GM19397 (cell line): Measurements from ENCODE around the gene EEF2KMT.
"Not testable (repeated sequence)": the region's sequence is repeated elsewhere in the genome, so short reads cannot be mapped to it uniquely, and the experiment has no call there.

ENCODE experiments used
- ATAC-seq: cut with Tn5 transposase; IDR thresholded peaks from one replicate; pipeline ENCODE4 v1.9.1; 2021; ENCODE audit warnings: mild to moderate bottlenecking, moderate library complexity; ENCODE audit not compliant: unreplicated experiment

Gene EEF2KMT

GRCh38 chr16:5071681-5072333 lies 25.8 kb downstream of the EEF2KMT start, which contains the start of gene ALG1:
TSS of gene ALG1 (plus strand) at chr16:5071843. CDS start at chr16:5071850, 7 bp downstream.
- peak; percentile 91 for ATAC-seq

- no peak for ATAC-seq
Observed at GRCh38 chr16:5071341-5071680, 26.3 kb downstream of the EEF2KMT start.

GRCh38 chr16:5070431-5071186 lies 27.0 kb downstream of the EEF2KMT start:
- no peak for ATAC-seq

GRCh38 chr16:5069854-5070253 lies 27.7 kb downstream of the EEF2KMT start:
- ATAC-seq, result no peak

GRCh38 chr16:5069048-5069447 lies 28.5 kb downstream of the EEF2KMT start:
- ATAC-seq, result no peak

GRCh38 chr16:5066511-5066910 lies 31.1 kb downstream of the EEF2KMT start:
- no peak for ATAC-seq

- ATAC-seq, result no peak
Observed at GRCh38 chr16:5065813-5066212, 31.8 kb downstream of the EEF2KMT start, which contains the start of gene C16orf89. TSS of gene C16orf89 (minus strand) at chr16:5065956. CDS start at chr16:5065908, 48 bp downstream.

GRCh38 chr16:5065326-5065725 lies 32.3 kb downstream of the EEF2KMT start:
- no peak for ATAC-seq

GRCh38 chr16:5064915-5065314 lies 32.7 kb downstream of the EEF2KMT start:
- no peak for ATAC-seq

GRCh38 chr16:5062790-5063765 lies 34.5 kb downstream of the EEF2KMT start:
- no peak for ATAC-seq

GRCh38 chr16:5062051-5062450 lies 35.5 kb downstream of the EEF2KMT start:
- ATAC-seq, result no peak

- ATAC-seq, result no peak
Observed at GRCh38 chr16:5060073-5060641, 37.4 kb downstream of the EEF2KMT start.

GRCh38 chr16:5059386-5060072 lies 38.1 kb downstream of the EEF2KMT start:
- no peak for ATAC-seq

- ATAC-seq, result no peak
Observed at GRCh38 chr16:5058476-5058875, 39.1 kb downstream of the EEF2KMT start.

- no peak for ATAC-seq
Observed at GRCh38 chr16:5056352-5056751, 41.2 kb downstream of the EEF2KMT start.

- no peak for ATAC-seq
Observed at GRCh38 chr16:5054876-5055865, 42.4 kb downstream of the EEF2KMT start.

GRCh38 chr16:5046914-5047313 lies 50.7 kb downstream of the EEF2KMT start:
- ATAC-seq, result no peak

GRCh38 chr16:5045499-5046115 lies 52.0 kb downstream of the EEF2KMT start:
- ATAC-seq, result no peak

- ATAC-seq, result not testable (repeated sequence)
Observed at GRCh38 chr16:5044581-5044980, 53.0 kb downstream of the EEF2KMT start.
